ENCODE data around the gene SOX21.
"Not testable (repeated sequence)": the region's sequence is repeated elsewhere in the genome, so short reads cannot be mapped to it uniquely, and the experiment has no call there.

The SOX21 gene

DNA sequence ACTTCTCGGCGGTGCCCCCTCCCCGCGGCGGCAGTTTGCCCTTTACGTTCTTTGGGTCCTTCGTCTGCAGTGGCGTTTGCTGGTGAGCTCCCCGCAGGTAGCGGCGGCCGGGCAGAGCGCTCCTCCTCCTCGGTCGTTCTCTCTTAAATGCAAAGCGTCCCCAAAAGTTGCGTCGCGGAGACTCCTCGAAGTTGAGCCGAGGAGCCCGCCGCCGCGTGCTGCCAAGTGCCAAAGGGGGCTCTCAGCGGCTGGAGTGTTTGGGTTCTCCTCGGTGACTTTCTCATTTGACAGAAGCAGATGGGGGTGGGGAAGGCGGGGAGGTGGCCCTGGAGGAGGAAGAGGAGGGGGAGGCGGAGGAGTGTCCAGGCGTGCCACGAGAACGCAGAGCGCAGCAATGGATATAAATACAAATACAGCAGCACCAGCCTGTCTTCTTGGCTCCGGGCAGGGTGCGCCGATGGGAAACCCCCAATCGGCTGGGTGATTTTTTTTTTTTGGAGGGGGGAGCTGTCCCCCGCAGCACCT lies at the start of gene SOX21:
Gene SOX21, minus strand, starts transcription at position 259 of the 525 bp plus-strand sequence. CDS start 496 bp downstream, outside the sequence.
- DNase-seq, result no peak

DNA sequence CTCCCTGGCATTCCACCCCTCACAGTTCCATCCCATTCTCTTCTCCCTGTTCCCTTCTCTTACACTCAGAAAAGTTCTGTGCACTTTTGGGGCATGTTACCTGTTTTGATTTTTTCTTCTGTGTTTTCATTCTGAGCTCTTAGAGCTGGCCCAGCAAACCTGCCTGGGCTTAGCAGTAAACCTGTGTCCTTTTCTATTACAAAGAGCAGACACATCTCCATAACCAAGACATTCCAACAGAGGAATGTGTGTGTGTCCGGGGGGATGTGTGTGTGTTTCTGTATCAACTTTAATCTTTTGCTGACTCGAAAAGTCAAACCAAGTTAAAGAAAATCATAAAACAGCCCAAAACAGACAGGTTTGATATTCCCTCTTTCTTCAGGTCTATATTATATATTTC lies 49.1 kb upstream of the SOX21 start:
- no peak for DNase-seq

DNA sequence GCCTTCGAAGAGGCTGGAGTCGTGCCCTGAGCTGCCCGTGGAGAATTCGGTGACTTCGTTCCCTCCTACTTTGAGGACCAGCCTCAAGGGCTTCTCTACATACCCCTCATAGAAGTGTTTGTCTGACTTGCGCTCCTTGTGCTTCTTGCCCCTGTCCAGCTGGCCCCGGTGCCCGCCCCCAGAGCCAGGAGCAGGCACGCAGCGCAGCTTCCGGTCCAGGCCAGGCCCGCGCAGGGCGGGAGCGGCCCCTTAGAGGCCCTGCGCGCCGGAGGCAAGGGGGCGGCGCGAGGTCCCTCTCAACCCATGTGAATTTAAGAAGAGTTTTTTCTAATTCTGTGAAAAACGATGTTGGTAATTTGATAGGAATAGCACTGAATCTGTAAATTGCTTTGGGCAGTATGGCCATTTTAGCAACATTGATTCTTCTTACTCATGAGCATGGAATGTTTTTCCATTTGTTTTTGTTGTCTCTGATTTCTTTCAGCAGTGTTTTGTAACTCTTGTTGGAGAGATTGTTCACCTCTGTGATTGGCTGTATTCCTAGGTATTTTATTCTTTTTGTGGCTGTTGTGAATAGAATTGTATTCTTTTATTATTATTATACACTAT lies 46.9 kb upstream of the SOX21 start:
- no peak for DNase-seq

DNA sequence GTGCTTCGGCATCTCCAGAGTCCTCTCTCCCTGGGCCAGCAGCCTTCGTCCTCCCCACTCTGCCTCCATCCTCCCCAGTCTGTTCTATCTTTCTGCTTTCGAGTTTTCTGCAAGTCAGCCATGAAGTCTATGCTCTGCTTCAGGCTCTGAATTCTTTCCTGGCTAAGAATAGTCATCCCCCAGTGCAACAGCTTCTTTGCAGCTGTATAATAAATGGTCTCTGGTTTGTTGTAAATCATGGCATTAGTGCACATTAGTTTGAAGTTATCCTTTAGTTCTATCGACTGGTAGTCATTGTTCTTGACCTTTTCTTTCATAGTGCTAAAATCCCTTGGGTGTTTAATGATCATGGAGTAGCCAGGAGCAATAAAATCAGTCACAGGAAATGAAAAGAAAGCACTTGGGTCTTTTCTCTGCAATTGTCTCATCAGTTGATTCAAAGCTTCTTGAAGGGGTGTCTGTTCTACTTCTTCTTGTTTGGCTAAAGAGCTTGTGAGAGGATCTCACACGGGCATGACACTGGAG lies 46.2 kb upstream of the SOX21 start:
- no peak for DNase-seq

DNA sequence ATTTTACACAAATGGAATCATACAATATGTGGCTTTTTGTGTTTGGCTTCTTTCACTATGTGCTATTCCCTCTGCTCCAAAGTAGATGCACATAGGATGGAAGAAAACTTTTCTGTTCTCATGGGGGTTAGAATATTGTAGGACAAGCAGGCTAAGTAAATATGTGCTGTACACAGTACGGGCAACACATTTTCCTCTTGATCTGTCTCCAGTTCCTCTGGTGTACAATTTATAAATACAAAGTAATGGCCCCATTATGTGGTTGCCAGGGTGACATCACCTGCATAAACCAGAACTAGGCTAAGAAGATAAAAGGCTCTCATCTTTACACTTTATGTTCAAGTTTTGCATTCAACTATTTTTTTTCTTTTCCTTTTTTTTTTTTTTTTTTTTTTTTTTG lies 41.0 kb upstream of the SOX21 start:
- no peak for DNase-seq

DNA sequence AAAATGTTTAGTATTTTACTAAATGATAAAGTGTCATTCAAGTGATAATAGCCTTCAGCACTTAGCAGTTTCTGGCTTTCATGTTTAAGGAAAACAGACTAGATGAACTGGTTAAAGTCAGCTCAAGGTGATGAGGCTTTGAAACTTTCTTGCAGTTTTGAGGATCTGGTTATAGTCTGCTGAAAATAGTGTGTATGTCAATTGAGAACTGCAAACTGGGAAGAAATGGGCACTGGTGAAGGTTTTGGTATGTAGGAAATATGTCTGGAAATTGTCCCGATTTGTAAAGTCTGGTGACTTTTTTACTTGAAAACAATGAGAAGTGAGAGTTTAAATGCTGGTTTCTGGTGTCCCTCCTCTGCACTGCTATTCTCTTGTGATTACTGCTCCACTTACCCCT lies 36.8 kb upstream of the SOX21 start:
- DNase-seq, result no peak

DNA sequence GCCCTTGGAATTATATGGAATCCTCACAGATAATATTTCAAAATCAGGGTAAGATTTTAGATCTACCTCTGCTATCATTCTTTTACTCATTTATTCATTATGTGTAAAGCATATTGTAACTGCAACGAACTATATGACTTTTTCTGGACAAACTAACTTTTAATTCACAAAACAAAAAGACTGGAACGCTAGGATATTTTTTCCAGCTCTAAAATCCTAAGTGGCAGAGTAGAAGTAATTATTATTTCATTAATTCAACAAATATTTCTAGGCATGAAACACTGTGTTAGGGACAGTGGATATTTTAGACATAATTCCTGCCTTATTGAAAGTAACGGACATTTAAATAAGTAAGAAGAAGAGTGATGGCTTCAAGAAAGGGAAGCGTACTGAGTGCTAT lies 26.9 kb upstream of the SOX21 start:
- no peak for DNase-seq

DNA sequence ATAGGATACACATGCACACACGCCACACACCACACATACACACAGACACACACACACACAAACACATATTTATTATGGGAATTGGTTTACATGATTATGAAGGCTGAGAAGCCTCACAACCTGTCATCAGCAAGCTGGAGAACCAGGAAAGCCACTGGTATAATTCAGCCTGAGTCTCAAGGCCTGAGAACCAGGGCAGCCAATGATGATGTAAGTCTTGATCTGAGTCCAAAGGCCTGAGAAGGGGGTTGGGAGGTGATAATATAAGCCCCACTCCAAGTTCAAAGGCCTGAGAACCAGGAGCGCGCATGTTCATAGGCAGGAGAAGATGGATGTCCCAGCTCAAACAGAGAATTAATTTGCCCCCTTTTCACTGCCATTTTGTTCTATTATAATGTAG lies 18.7 kb upstream of the SOX21 start:
- no peak for DNase-seq

DNA sequence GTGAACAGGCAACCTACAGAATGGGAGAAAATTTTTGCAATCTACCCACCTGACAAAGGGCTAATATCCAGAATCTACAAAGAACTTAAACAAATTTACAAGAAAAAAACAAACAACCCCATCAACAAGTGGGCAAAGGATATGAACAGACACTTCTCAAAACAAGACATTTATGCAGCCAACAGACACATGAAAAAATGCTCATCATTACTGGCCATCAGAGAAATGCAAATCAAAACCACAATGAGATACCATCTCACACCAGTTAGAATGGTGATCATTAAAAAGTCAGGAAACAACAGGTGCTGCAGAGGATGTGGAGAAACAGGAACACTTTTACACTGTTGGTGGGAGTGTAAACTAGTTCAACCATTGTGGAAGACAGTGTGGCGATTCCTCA lies 17.6 kb upstream of the SOX21 start:
- not testable (repeated sequence) for DNase-seq

DNA sequence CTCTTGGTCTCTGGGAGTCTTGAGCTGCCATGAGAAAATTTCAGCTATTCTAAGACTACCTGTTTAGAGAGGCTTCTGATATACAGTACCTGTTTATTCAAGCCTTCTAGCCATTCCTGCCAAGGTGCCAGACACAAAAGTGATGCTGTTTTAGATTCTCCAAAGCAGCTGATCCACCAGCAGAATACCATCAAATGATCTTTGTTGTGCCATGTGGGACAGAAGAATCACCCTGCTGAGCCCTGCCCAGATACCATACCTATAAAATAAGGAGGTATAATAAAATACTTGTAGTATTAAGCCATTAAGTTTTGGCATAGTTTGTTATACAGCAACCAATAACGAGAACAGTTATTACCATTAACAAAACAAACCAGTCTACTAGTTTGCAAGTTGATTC lies 14.1 kb upstream of the SOX21 start:
- DNase-seq, result no peak

DNA sequence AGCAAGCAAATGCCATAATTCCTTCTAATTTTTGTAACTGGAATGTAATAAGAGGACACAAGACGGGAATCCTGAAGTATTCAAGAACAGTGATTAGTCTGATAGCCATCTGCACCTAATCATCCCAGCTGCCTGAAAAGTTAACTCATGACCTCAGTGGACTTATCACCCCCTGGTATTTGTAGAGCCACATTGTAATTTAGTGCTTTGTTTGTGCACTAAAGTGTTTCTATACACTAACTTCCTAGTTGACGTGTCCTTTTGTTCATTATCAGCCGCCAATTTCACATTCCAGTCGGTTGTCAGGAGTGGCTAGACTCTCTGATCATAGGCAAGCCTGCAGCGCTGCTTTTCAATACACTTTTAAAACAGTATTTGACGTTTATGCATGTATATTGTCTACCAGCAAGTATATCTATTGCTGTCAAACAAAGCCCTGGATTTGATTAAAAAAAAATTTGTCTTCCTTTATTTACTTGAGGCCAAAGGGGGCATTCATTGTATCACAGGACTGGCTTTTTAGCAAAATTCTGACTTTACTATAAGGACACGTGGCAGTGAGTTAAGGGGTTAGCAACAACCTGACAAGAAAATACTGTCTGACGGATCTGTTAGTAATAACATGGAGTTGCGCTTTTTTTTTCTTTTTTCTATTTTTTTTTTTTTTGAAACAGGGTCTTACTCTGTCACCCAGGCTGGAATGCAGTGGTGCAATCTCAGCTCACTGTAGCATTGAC lies 10.4 kb upstream of the SOX21 start:
- DNase-seq, result no peak

DNA sequence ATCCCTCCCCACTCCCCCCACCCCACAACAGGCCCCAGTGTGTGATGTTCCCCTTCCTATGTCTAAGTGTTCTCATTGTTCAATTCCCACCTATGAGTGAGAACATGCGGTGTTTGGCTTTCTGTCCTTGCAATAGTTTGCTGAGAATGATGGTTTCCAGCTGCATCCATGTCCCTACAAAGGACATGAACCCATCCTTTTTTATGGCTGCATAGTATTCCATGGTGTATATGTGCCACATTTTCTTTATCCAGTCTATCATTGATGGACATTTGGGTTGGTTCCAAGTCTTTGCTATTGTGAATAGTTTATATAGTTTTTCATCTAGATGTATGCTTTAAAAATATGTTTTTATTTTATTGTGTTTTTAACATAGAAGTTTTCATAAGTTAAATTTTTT lies 6.4 kb upstream of the SOX21 start:
- not testable (repeated sequence) for DNase-seq

DNA sequence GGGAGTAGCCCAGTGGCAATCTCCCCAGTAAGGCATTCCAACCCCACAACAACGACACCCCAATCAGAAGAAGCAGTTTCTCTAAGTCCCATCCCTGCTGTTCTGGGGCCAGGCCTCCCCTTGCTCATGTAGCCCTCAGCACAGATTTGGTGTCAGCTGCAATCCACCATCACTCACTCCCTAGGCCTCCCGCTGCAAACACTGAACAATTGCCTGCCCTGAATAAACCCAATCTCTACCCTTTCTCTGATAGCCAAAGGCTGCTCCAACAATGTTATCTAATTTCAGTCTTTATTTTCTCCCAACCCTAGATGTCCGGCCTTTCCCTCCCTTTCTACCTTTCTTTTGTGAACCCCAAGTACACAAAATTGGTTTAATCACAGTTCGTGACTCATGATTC lies 5.6 kb upstream of the SOX21 start:
- no peak for DNase-seq

DNA sequence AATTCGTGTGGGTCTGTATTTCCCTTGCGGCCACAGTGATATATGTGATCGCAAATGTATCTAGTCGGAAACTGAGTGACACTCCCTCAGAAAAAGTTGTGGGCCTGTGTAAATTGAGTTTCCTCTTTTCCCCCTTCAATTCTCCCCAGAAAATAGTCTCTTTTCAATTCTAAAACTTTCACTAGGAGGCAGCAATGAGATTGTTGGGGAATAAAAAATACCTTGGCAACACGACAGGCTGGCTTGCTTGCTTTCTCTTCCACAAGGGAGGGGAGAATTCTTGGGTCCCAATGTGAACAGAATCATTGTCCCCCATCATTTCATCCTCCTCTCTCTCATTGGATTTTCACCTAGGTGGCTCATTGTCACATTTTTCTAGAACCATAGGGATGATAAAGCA lies 3.7 kb upstream of the SOX21 start:
- no peak for DNase-seq

DNA sequence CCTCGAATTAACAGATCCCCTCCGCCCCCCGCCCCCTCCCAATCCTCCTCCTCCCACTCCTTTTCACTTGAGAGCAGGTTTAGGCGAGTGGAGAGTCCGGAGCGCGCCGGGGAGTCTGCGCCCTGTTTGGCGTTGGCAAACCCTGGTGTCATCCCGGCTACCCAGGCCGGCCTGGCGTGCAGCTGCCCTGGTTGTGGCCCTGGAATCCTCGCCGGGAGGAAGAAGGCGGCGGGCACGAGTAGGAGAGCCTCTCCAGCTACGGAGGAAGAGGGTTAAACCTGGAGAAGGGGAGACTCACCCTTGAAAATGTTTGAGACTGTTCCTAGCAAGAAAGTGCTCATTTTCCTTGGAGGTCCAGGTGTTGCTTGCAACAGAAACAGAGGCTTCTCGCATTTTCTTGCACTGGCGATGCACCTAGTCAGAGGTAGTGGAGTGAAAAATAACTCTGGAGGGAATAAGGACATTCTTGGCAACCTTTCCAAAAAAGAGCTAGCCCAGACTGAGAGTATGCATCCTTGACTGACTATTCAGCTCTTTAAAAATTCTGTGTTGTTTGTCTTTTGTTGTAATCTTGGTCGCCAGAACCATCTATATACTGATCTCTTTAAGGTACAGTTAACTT lies 1.3 kb upstream of the SOX21 start:
- DNase-seq, result no peak

DNA sequence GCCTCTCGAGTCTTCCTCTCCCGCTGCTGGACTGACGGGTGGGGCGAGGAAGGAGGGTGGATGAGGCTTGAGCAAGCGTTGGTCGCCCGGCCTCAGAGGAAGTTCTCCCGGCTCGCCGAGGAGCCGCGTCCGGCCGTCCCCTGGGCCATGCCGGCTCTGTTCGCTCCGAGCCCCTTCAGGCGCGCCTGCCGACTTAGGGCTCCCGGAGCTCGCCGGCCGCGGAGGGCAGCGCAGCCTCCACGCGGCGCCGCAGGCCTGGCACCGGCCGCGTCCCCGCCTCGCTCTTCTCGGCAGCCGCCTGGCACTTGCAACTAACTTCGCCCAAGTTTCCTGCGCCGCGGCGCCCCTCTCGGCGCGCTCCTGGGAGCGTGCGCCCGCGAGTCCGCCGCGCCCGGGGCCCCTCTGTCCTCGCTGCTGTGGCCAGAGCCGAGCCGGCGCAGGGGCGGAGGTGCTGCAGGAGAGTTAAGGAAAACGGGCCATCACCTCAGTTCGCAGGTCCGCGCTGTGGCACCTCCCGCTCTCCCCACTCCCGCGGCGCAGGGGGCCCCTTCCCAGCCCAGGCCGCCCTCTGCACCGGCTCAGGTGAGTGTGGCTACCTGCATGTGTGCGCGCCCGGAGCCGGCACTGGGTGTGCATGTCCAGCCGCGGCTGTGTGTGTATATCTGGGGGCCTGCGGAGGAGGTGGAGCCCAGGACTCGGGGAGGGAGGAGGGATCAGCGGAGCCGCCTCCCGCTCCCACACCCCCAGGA lies 641 bp upstream of the SOX21 start:
- DNase-seq, result no peak

DNA sequence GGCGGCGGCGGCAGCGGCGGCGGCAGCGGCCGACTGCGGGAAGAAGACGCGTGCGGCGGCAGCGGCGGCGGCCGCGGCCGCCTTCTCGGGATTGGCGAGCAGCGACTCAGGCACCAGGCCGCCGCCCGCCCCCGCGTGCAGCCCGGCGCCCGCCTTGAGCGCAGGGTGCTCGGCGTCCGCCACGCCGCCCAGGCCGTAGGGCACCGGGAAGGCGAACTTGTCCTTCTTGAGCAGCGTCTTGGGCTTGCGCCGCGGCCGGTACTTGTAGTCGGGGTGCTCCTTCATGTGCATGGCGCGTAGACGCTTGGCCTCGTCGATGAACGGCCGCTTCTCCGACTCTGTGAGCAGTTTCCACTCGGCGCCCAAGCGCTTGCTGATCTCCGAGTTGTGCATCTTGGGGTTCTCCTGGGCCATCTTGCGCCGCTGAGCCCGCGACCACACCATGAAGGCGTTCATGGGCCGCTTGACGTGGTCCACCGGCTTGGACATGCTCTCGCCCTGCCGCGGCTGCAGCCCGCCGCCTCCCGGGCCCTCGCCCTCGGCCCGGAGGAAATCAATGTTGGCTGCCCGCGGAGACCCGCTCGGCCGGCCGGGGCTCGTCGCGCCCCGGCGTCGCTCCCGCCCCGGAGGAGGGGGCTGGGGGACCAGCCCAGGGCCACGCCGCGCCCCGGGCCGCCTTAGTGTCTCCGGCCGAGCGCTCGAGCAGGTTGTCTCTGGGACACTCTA lies 621 bp downstream of the SOX21 start:
- no peak for DNase-seq

DNA sequence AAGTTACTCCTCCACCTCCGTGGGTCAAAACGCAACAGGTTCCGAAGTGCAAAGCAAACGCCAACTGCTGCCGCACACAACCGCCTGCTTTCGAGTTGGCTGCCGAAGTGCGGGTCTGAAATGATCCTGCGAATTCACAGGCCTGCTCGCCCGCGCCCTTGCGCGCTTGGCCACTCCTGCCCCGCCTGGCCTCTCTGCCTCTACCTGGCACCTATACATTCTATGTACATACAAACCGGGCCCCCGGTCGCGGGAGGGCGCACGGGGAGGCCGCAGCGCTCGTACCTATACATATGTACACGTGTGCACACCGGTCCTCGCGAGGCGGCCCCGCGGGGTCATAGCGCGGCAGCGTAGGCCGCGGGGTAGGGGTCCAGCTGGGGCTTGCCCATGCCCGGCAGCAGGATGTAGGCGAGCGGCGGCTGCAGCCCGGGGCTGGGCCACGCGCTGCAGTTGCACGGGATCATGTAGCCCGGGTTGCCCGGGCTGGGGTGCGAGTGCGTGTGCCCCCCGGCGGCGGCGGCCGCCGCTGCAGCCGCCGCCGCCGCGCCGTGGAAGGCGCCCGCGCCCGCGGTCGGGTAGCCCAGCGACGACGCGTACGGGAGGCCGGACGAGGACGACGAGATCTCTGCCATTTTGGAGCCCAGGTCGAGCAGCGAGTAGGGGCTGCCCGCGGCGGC lies 1.3 kb downstream of the SOX21 start:
- DNase-seq, result no peak

DNA sequence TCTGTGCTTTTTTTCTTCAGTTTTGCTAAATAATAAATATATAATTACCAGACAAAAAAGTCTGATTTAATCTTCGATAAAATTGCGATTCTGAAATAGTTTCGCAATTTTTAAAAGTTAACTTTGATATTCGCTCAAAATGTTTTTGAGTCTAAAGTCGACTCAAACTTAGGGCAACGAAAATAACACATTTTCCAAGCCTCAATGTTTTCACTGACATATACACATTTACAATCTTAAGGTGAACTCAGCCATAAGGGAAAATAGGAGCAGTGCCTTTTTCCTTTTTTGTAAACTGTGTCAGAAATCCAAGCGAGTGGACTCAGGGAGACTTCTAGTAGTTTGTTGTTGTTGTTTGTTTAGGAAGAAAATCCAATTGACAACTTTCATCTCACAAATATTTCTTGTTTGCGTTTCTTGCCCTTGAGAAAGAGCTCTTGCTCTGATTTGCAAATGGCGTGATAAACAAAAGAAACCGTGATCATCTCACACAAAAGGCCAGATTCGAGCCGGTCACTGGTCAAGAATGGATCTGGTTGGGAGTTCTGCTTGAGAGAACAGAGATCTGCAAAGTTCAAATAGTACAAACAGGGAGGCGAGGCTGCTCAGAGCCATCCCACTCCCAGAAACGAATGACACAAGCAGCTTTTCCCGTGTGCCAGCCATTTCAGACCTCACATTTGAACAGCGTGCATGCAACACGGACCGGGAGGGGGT lies 2.1 kb downstream of the SOX21 start:
- no peak for DNase-seq

DNA sequence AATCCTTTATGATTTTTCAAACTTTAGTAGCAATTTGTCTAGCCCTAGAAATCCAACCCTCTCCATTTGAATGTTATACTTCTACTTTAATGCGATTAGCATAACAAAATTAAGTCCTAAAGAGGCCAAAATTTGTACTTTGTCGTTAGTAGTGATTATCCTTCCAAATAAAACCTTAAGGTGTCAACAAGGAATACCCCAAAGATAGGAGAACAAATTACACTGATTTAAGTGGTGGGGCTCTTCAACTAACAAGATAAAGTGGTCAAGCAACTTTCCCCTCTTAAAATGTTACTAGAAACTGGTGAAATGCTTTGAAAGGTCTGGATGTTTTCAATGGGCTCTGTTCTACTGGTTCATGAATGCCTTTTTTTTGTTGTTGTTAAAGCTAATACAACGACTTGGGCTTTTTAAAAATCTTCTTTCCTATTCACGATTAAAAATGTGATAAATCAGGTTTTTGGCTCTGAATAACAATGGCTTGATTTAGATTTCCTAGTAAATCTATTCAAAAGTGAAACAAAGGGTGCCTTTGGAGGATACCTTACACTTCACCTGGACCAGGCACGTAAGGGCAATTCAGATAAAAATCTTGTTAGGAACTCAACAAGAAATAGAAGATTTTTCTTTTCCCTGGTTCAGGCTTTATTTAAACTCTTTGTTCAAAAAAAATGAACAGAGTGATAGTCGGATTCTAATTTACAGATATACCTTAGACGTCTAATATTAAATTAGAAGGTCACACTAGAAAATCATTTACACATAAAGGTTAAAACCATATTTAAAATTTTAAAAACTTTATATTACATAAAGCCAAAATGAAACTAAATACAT lies 3.1 kb downstream of the SOX21 start:
- no peak for DNase-seq

Measured in NCI-H524 treated with DMSO at 0.1 percent for 48 hours (cell line).